IMR-90 (cell line): ENCODE data around the gene TEX14. TPM values are rescaled to one million over a fixed set of nuclear protein-coding genes. Genes with fewer than 3 reads are reported as not detected.

ENCODE experiments used
- ATAC-seq: fragments of 200-7000 bp; cut with Tn5 transposase; 2 replicates; pipeline ENCODE4 v1.9.1; 2020; ENCODE audit warnings: low read depth, mild to moderate bottlenecking, moderate library complexity
- BruUV-seq: library from RNA; stranded (reverse); fragments of 400-500 nt; replicated peaks from 2 replicates; lab custom pipeline; 2021; lab: Mats Ljungman, UMichigan
- CTCF ChIA-PET: fragments of 300-600 bp; formaldehyde crosslinking; extraction: SDS; loops from one replicate; lab custom pipeline; 2021; ENCODE audit warnings: antibody characterized with exemption; lab: Yijun Ruan, JAX
- POLR2A ChIA-PET: fragments of 300-600 bp; sonication (Branson Sonifier 250); formaldehyde crosslinking; loops from one replicate; lab custom pipeline; 2022; ENCODE audit warnings: antibody characterized with exemption; ENCODE audit not compliant: unreplicated experiment; lab: Charles Lee
- DNase-seq: peaks from one replicate; pipeline ENCODE4 v3.0.0; 2013
- H2AFZ ChIP-seq: replicated peaks from 2 replicates; pipeline ENCODE3; 2013; ENCODE audit warnings: low read length, mild to moderate bottlenecking; ENCODE audit not compliant: poor library complexity
- H2AK5ac ChIP-seq: 2 replicates; pipeline ENCODE4 v1.6.1; 2013; ENCODE audit warnings: low read depth, low read length, inconsistent platforms
- H2AK9ac ChIP-seq: replicated peaks from 2 replicates; pipeline ENCODE3; 2013; ENCODE audit warnings: mild to moderate bottlenecking, low read depth, low read length, moderate library complexity; ENCODE audit not compliant: poor library complexity
- H2BK120ac ChIP-seq: 2 replicates; pipeline ENCODE4 v1.6.1; 2013; ENCODE audit warnings: low read depth, low read length, inconsistent platforms
- H2BK15ac ChIP-seq: 3 replicates; pipeline ENCODE4 v1.6.1; 2013; ENCODE audit warnings: low read depth, low read length, inconsistent platforms
- H2BK20ac ChIP-seq: 2 replicates; pipeline ENCODE4 v1.6.1; 2013; ENCODE audit warnings: low read depth, mild to moderate bottlenecking, inconsistent platforms, low read length, moderate library complexity
- H2BK5ac ChIP-seq: 2 replicates; pipeline ENCODE4 v1.6.1; 2013; ENCODE audit warnings: mild to moderate bottlenecking, low read depth, low read length, inconsistent platforms; ENCODE audit not compliant: poor library complexity, severe bottlenecking
- H3K14ac ChIP-seq: replicated peaks from 2 replicates; pipeline ENCODE4 v1.6.1; 2013; ENCODE audit warnings: low read depth, low read length, inconsistent platforms
- H3K18ac ChIP-seq: 2 replicates; pipeline ENCODE4 v1.6.1; 2013; ENCODE audit warnings: low read depth, low read length, control low read depth
- H3K23ac ChIP-seq: 2 replicates; pipeline ENCODE4 v1.6.1; 2013; ENCODE audit warnings: low read depth, low read length, inconsistent platforms
- H3K27ac ChIP-seq: 2 replicates; pipeline ENCODE4 v1.5.1; 2013; ENCODE audit warnings: mild to moderate bottlenecking, control low read depth, low read length; ENCODE audit not compliant: insufficient read depth
- H3K27me3 ChIP-seq: 2 replicates; pipeline ENCODE4 v1.6.1; 2013; ENCODE audit warnings: low read length; ENCODE audit not compliant: control insufficient read depth, insufficient read depth
- H3K36me3 ChIP-seq: 2 replicates; pipeline ENCODE4 v1.6.1; 2013; ENCODE audit warnings: low read length, mixed read lengths; ENCODE audit not compliant: control insufficient read depth, insufficient read depth
- H3K4ac ChIP-seq: 2 replicates; pipeline ENCODE4 v1.6.1; 2013; ENCODE audit warnings: low read depth, low read length, inconsistent platforms
- H3K4me1 ChIP-seq: 2 replicates; pipeline ENCODE4 v1.6.1; 2013; ENCODE audit warnings: low read length, mixed read lengths; ENCODE audit not compliant: control insufficient read depth, insufficient read depth
- H3K4me2 ChIP-seq: 2 replicates; pipeline ENCODE4 v1.6.1; 2013; ENCODE audit warnings: low read depth, mild to moderate bottlenecking, control low read depth, low read length, moderate library complexity
- H3K4me3 ChIP-seq: 2 replicates; pipeline ENCODE4 v1.5.1; 2013; ENCODE audit warnings: low read depth, mild to moderate bottlenecking, control low read depth, low read length, moderate library complexity; ENCODE audit not compliant: insufficient read depth
- H3K56ac ChIP-seq: 2 replicates; pipeline ENCODE4 v1.6.1; 2013; ENCODE audit warnings: low read length, inconsistent platforms; ENCODE audit not compliant: insufficient read depth; ENCODE audit errors: extremely low read depth
- H3K79me1 ChIP-seq, 2 experiments: 2 replicates each; pipeline ENCODE4 v1.6.1; 2013; ENCODE audit warnings: low read length in 2 of 2, inconsistent platforms in 1 of 2, low read depth in 1 of 2
- H3K9ac ChIP-seq: 2 replicates; pipeline ENCODE4 v1.6.1; 2013; ENCODE audit warnings: low read depth, low read length, control low read depth
- H3K9me1 ChIP-seq: 2 replicates; pipeline ENCODE4 v1.6.1; 2013; ENCODE audit warnings: low read length, inconsistent platforms; ENCODE audit not compliant: insufficient read depth
- H3K9me3 ChIP-seq: 2 replicates; pipeline ENCODE4 v1.6.1; 2013; ENCODE audit warnings: low read length; ENCODE audit not compliant: control insufficient read depth, insufficient read depth
- H4K20me1 ChIP-seq: 2 replicates; pipeline ENCODE4 v1.6.1; 2013; ENCODE audit warnings: low read length, inconsistent platforms; ENCODE audit not compliant: insufficient read depth
- H4K5ac ChIP-seq: 2 replicates; pipeline ENCODE4 v1.6.1; 2013; ENCODE audit warnings: mild to moderate bottlenecking, low read depth, low read length, control low read depth
- H4K8ac ChIP-seq, 2 experiments: 2 replicates each; pipeline ENCODE4 v1.6.1; 2013; ENCODE audit warnings: low read depth in 2 of 2, low read length in 2 of 2, control low read depth in 1 of 2, inconsistent platforms in 1 of 2
- H4K91ac ChIP-seq: 2 replicates; pipeline ENCODE4 v1.6.1; 2013; ENCODE audit warnings: low read depth, low read length, inconsistent platforms; ENCODE audit not compliant: insufficient read depth
- CTCF ChIP-seq: conservative IDR thresholded peaks from 2 replicates; pipeline ENCODE4 v1.5.1; 2012; ENCODE audit warnings: mild to moderate bottlenecking, low read depth, low read length, improper control_type of control experiment
- RAD21 ChIP-seq: IDR thresholded peaks from 2 replicates; pipeline ENCODE4 v1.6.1; 2012; ENCODE audit warnings: low read length, improper control_type of control experiment
- WGBS, 2 experiments: methylation state at CpG; one replicate each; pipeline versions ENCODE4 v1.1.5 to v1.1.7; 2013; ENCODE audit warnings: missing lambda C conversion rate in 2 of 2; ENCODE audit not compliant: insufficient read length in 1 of 2; ENCODE audit errors: extremely low coverage in 2 of 2; 5-methylcytosine and 5-hydroxymethylcytosine counted together
- dilution Hi-C: fragments of 300-500 bp; cut with HindIII; formaldehyde crosslinking; loops from one replicate; pipeline ENCODE4 v1.14.3; 2018; ENCODE audit warnings: low sequenced_read_pairs; ENCODE audit not compliant: unreplicated experiment
- in situ Hi-C: fragments of 300-500 bp; cut with MboI; formaldehyde crosslinking; loops from 3 replicates; pipeline ENCODE4 v1.14.3; 2019; ENCODE audit warnings: low sequenced_read_pairs, inconsistent platforms, mixed read lengths
- intact Hi-C: fragments of 100-400 bp; cut with micrococcal nuclease; formaldehyde crosslinking; loops from 2 replicates; pipeline ENCODE4 v1.10.0; 2022
- polyA plus RNA-seq, 3 experiments: library from polyadenylated mRNA; depleted of rRNA; stranded (reverse); fragments of >200 nt; gene quantifications; 2 replicates each; pipeline ENCODE4 v1.2.3, GENCODE V29; 2012; ENCODE audit warnings: low replicate concordance in 1 of 3
- total RNA-seq: library from RNA; depleted of rRNA; stranded (reverse); fragments of >200 nt; gene quantifications from 2 replicates; pipeline ENCODE4 v1.2.3, GENCODE V29; 2012
- TF ChIP-seq, protein P1 (sequence below): fragments of 150-350 bp; IDR thresholded peaks from 2 replicates; pipeline ENCODE4 v1.6.1; 2016; ENCODE audit warnings: low read depth, mild to moderate bottlenecking, low read length, moderate library complexity, borderline replicate concordance

TEX14 gene
- total and polyA plus RNA-seq, 2 of the 4 experiments (the other 2 are of a cell fraction): not detected

DNA sequence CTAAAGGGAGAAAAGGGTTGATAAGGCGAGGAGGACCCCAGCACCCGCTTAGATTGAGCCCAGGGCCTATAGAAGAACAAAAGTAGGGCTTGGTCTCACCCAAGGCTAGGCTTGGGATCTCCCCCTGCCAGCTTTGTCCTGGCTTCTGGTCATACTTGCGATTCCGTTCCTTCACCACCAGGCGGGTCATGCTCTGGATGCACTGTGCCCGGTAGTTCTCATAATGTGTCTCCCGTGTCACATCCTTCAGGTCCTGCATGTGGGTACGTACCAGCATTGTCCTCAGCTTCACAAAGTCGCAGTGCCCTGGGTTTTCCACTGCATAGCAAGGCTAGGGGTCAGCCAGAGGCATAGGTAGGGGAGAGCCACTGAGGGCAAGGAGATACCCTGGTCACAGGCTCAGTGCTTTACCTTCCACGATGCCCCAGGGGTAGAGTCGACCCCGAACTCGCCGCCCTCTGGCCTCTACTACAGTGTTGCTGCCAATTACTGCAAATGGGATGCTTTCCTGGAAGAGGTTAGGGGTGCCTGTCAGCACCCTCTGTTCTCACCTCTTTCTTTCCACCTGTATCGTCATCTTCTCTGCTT lies 170.9 kb downstream of the TEX14 start:
- in situ Hi-C loops: loop anchor here (5.0 kb wide), 1 partner anchor 476 kb away; no protein-coding TSS in a partner anchor
- H3K9me3 ChIP-seq: no peaks in the 10 kb centered on the region
- ChIA-PET POLR2A (interaction anchor here (1.2 kb wide), 1 partner anchor 110 kb away, joined by 4 read pairs; no protein-coding TSS in a partner anchor), CTCF (interaction anchor here (0.6 to 1.0 kb wide), 4 partner anchors 9 to 538 kb away, joined by 3 to 4 read pairs (median 3); no protein-coding TSS in a partner anchor)
- no peaks in the 10 kb centered on the region for H3K36me3 ChIP-seq
- no peak overlapping the region for H4K91ac ChIP-seq
- no peak overlapping the region for H4K5ac ChIP-seq
- intact Hi-C loops: no loop called here
- H3K4me1 ChIP-seq: peaks cover 15% of the 10 kb centered on the region
- H3K56ac ChIP-seq: no peak overlapping the region
- no peak overlapping the region for H2AFZ ChIP-seq
- no TSS peak for BruUV-seq
- ATAC-seq (no peak), DNase-seq (peak; percentile 13)
- 60% methylated on average over 1 of the region's 15 CpGs; no CpG with 5 or more reads in 1 of the 2 experiments for WGBS, 2 experiments
- no peak overlapping the region for H2BK15ac ChIP-seq
- no peak overlapping the region for H4K8ac ChIP-seq
- dilution Hi-C loops: no loop called here
- TF ChIP-seq, protein P1, sequence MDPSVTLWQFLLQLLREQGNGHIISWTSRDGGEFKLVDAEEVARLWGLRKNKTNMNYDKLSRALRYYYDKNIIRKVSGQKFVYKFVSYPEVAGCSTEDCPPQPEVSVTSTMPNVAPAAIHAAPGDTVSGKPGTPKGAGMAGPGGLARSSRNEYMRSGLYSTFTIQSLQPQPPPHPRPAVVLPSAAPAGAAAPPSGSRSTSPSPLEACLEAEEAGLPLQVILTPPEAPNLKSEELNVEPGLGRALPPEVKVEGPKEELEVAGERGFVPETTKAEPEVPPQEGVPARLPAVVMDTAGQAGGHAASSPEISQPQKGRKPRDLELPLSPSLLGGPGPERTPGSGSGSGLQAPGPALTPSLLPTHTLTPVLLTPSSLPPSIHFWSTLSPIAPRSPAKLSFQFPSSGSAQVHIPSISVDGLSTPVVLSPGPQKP: no peak
- TF ChIP-seq CTCF: peak; percentile 40
- peak; percentile 17; the same call in 1 of the 2 replicates for TF ChIP-seq RAD21
- no peak overlapping the region for H3K23ac ChIP-seq
- H3K18ac ChIP-seq: no peak overlapping the region
- H4K20me1 ChIP-seq: no peaks in the 10 kb centered on the region
- H3K14ac ChIP-seq: no peak overlapping the region
- peaks cover 17% of the 10 kb centered on the region for H3K9me1 ChIP-seq
- no peak overlapping the region; the same call in 1 of the 2 replicates for H3K4ac ChIP-seq
- no peak overlapping the region for H2BK120ac ChIP-seq
- no peak overlapping the region for H3K9ac ChIP-seq
- peak overlapping the region; percentile 20; the same call in 1 of the 2 replicates for H2AK5ac ChIP-seq
- H3K27ac ChIP-seq: no peak overlapping the region
- H2BK20ac ChIP-seq: no peak overlapping the region
- no peak overlapping the region for H2BK5ac ChIP-seq
- no peak overlapping the region for H3K4me3 ChIP-seq
- peaks cover 0 to 16% of the 10 kb centered on the region in 2 experiments; a peak in 1 of 4 replicates for H3K79me1 ChIP-seq
- no peak overlapping the region for H3K4me2 ChIP-seq
- H2AK9ac ChIP-seq: no peak overlapping the region
- no peaks in the 10 kb centered on the region for H3K27me3 ChIP-seq
